T-cell (primary cell): Measurements from ENCODE around the gene SLC9A7. TPM values are rescaled to one million over a fixed set of nuclear protein-coding genes. Genes with fewer than 3 reads are reported as not detected.
"Not testable (repeated sequence)": the region's sequence is repeated elsewhere in the genome, so short reads cannot be mapped to it uniquely, and the experiment has no call there.

ENCODE experiments used
- ATAC-seq, 4 experiments: fragments of 200-7000 bp in 3 of 4; fragments of 150-1000 bp in 1 of 4; cut with Tn5 transposase; replicated peaks in 1 of 4; 1 replicate in 3 of 4; 2 replicates in 1 of 4; pipeline ENCODE4 v1.10.0; 2021; ENCODE audit warnings: moderate library complexity in 3 of 4, mild to moderate bottlenecking in 2 of 4, moderate number of reproducible peaks in 1 of 4
- CTCF ChIA-PET, 2 donors: fragments of 300-600 bp; sonication (Branson Sonifier 250); formaldehyde crosslinking; loops; one replicate each; lab custom pipeline; 2022; ENCODE audit warnings: antibody characterized with exemption in 2 of 2; lab: Charles Lee
- POLR2A ChIA-PET, 2 donors: fragments of 300-600 bp; sonication (Branson Sonifier 250); formaldehyde crosslinking; loops; one replicate each; lab custom pipeline; 2022; ENCODE audit warnings: antibody characterized with exemption in 2 of 2; lab: Charles Lee
- DNase-seq, 35 experiments: peaks; one replicate each; pipeline versions ENCODE4 v3.0.0 to v3.0.0-alpha.2; 2013 to 2023
- H3K27ac ChIP-seq: one replicate; pipeline ENCODE4 v1.5.1; 2013; ENCODE audit warnings: low read length
- H3K27me3 ChIP-seq, 2 experiments: replicated peaks in 1 of 2; 1 replicate in 1 of 2; 2 replicates in 1 of 2; pipeline versions ENCODE4 v1.6.1 to v1.7.0; 2013; ENCODE audit warnings: low read length in 1 of 2, mixed read lengths in 1 of 2; ENCODE audit not compliant: control insufficient read depth in 2 of 2, insufficient read depth in 2 of 2; ENCODE audit errors: extremely low read depth in 1 of 2
- H3K36me3 ChIP-seq, 2 donors: 1 replicate in 1 of 2; 2 replicates in 1 of 2; pipeline versions ENCODE4 v1.6.1 to v1.7.0; 2013; ENCODE audit warnings: low read length in 1 of 2; ENCODE audit not compliant: control insufficient read depth in 2 of 2, insufficient read depth in 1 of 2; ENCODE audit errors: extremely low read depth in 1 of 2
- H3K4me1 ChIP-seq, 2 experiments: 1 replicate in 1 of 2; 2 replicates in 1 of 2; pipeline versions ENCODE4 v1.6.1 to v1.7.0; 2013; ENCODE audit warnings: low read length in 2 of 2, mixed read lengths in 1 of 2; ENCODE audit not compliant: insufficient read depth in 2 of 2, control insufficient read depth in 1 of 2; ENCODE audit errors: extremely low read depth in 1 of 2
- H3K4me3 ChIP-seq, 2 donors: 1 replicate in 1 of 2; 2 replicates in 1 of 2; pipeline versions ENCODE4 v1.5.1 to v1.7.0; 2013; ENCODE audit warnings: mild to moderate bottlenecking in 2 of 2, low read length in 1 of 2, moderate library complexity in 1 of 2; ENCODE audit not compliant: control insufficient read depth in 1 of 2; ENCODE audit errors: extremely low read depth in 1 of 2
- H3K9me3 ChIP-seq: 2 replicates; pipeline ENCODE4 v1.7.0; 2013
- H3K27ac Mint-ChIP-seq, 2 donors: one replicate each; pipeline ENCODE4 v1.8.0; 2020 to 2021; ENCODE audit warnings: mild to moderate bottlenecking in 2 of 2, mixed read lengths in 2 of 2
- H3K27me3 Mint-ChIP-seq, 2 donors: one replicate each; pipeline ENCODE4 v1.8.0; 2021 to 2022; ENCODE audit warnings: mixed read lengths in 2 of 2
- H3K36me3 Mint-ChIP-seq: one replicate; pipeline ENCODE4 v1.8.0; 2021; ENCODE audit warnings: mixed read lengths
- H3K4me1 Mint-ChIP-seq, 3 donors: one replicate each; pipeline ENCODE4 v1.8.0; 2020 to 2022; ENCODE audit warnings: mixed read lengths in 3 of 3, mild to moderate bottlenecking in 1 of 3
- H3K4me3 Mint-ChIP-seq, 3 donors: one replicate each; pipeline ENCODE4 v1.8.0; 2020 to 2022; ENCODE audit warnings: mild to moderate bottlenecking in 3 of 3, mixed read lengths in 3 of 3, moderate library complexity in 3 of 3
- H3K9me3 Mint-ChIP-seq, 3 donors: one replicate each; pipeline ENCODE4 v1.8.0; 2020 to 2022; ENCODE audit warnings: mixed read lengths in 3 of 3
- WGBS: methylation state at CpG from one replicate; pipeline ENCODE4 v1.1.5; 2013; ENCODE audit warnings: missing lambda C conversion rate; ENCODE audit not compliant: insufficient coverage; 5-methylcytosine and 5-hydroxymethylcytosine counted together
- total RNA-seq, 35 experiments: library from RNA in 6 of 35; stranded (reverse) in 6 of 35; fragments of 120-200 nt in 1 of 35; gene quantifications; one replicate each; pipeline versions ENCODE4 v1.2.1 to v1.2.4 and lab custom pipeline; 2013 to 2026

SLC9A7 gene
- total RNA-seq, 5 donors from 2014 or later (not counting 1 experiment from before 2014, with no cell fraction given), result 2.3 to 6.3 (median 3.7) TPM

DNA sequence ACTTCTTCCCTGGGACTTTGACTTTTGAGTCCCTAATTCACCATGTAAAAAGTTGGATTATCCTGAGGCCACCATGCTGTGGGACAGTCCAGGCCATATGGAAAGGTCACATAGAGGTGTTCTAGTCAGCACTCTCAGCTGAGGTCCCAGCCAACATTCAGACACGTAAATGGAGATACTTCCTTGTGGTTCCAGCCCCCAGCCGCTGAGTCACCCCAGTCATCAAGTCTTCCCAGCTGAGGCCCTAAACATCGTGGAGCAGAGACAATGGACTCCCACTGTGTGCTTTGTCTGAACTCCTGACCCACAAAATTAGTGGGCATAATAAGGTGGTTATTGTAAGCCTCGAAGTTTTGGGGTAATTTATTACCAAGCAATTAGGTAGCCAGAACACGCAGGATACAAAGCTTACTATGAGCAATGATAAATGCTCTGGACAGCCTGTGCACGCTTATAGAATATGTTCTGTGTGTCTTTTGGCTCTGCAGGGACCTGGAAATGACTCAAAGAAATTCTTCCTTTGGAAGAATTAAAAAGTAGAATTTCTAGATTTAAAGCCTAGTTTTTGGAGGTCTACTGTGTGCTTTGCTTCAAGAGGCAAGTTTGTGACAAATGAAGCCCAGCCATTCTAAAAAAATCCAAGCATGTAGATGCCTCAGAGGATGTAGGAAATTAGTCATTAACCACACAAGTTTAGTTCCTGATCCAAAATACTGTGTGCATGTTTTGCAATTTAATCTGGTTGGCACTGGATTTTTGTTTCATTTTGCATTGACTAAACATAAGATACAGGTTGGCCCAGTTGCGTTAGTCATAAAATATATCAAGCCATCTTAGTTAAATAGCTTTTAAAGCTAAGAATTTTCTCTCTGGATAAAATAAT lies 33.2 kb upstream of the SLC9A7 start:
- H3K27me3 ChIP-seq, result no peaks in the 10 kb centered on the region
- no peaks in the 10 kb centered on the region for H3K9me3 Mint-ChIP-seq
- H3K4me1 Mint-ChIP-seq, result peaks cover 0 to 16% (median 10%) of the 10 kb centered on the region in 3 donors
- H3K9me3 ChIP-seq, result no peaks in the 10 kb centered on the region
- ATAC-seq, result peak in 2 of 4 experiments; percentile 33 to 55
- POLR2A ChIA-PET, result no interaction called here
- DNase-seq, result peak in 1 of 35 experiments; percentile 0
- peak overlapping the region in 1 of 3 donors; percentile 21 for H3K4me3 Mint-ChIP-seq
- no peak overlapping the region for H3K27ac ChIP-seq
- no peaks in the 10 kb centered on the region for H3K36me3 ChIP-seq
- 83% methylated on average over 2 of the region's 7 CpGs for WGBS
- H3K27me3 Mint-ChIP-seq, result no peaks in the 10 kb centered on the region
- H3K4me3 ChIP-seq, result no peak overlapping the region
- CTCF ChIA-PET, result no interaction called here
- no peaks in the 10 kb centered on the region for H3K36me3 Mint-ChIP-seq
- peak overlapping the region; percentile 43 to 44 for H3K27ac Mint-ChIP-seq
- no peaks in the 10 kb centered on the region for H3K4me1 ChIP-seq

DNA sequence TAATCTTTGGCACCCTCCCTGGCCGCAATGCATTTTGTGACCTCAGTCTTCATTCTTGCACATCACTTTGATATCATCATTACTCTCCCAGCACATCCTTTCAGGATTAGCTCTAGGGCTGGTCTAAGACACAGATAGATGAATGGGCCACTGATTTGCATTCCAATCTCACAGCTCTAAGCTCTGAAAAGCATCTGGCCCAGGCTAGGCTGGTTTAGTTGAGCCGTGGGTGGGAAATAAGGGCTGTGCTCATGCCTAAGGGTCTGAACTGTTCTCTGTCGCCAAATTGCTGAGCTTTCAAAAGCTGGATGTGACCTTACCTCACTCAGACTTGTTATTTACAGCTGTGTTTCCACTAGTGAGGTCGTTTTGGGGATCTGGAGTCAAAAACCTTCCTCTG lies 30.0 kb upstream of the SLC9A7 start:
- no CpG with 5 or more reads among the region's 4 CpGs for WGBS
- POLR2A ChIA-PET, result no interaction called here
- no peaks in the 10 kb centered on the region for H3K9me3 ChIP-seq

DNA sequence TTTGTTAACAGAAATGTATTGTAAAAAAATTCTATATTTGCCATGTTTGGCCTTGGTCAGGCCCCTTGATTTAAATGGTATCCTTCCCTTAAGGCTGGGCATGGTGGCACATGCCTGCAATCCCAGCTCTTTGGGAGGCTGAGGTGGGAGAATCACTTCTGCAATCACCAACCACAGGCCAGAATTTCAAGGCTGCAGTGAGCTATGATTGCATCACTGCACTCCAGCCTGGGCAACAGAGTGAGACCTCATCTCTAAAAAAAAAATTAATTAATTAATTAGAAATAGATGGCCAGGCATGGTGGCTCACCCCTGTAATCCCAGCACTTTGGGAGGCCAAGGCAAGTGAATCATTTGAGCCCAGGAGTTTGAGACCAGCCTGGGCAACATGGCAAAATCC lies 25.5 kb upstream of the SLC9A7 start:
- not testable (repeated sequence) for H3K4me1 Mint-ChIP-seq, H3K4me3 Mint-ChIP-seq

More for the DNA sequence above, 30.0 kb upstream of the SLC9A7 start:
- H3K36me3 ChIP-seq, result no peaks in the 10 kb centered on the region
- Mint-ChIP-seq H3K4me1 (peaks cover 0 to 16% (median 10%) of the 10 kb centered on the region in 3 donors), H3K27me3 (no peaks in the 10 kb centered on the region), H3K27ac (no peak overlapping the region), H3K9me3 (no peaks in the 10 kb centered on the region), H3K4me3 (no peak overlapping the region), H3K36me3 (no peaks in the 10 kb centered on the region)
- no peak overlapping the region for H3K27ac ChIP-seq
- no peaks in the 10 kb centered on the region for H3K27me3 ChIP-seq
- DNase-seq (no peak), ATAC-seq (no peak)
- CTCF ChIA-PET, result no interaction called here
- H3K4me3 ChIP-seq, result no peak overlapping the region
- H3K4me1 ChIP-seq, result no peaks in the 10 kb centered on the region

DNA sequence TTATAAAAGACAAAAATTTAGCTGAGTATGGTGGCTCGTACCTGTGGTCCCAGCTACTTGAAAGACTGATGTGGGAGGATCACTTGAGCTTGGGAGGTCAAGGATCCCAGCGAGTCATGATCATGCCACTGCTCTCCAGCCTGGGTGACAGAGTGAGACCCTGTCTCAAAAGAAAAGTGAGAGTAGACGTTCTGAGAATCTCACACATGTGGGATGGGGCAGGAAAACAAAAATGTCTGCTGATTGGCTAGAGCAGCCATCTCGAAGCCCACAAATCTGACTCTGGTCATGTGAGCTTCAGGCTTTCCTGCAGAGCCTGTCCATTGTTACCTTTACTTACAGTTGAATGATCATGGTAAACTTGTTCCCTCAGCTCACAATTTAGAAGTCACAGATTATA lies 23.1 kb upstream of the SLC9A7 start:
- Mint-ChIP-seq H3K27ac (no peak overlapping the region), H3K9me3 (no peaks in the 10 kb centered on the region), H3K36me3 (no peaks in the 10 kb centered on the region), H3K4me3 (no peak overlapping the region), H3K27me3 (peaks cover 0 to 9% of the 10 kb centered on the region in 2 donors), H3K4me1 (no peaks in the 10 kb centered on the region)
- ChIA-PET CTCF (no interaction called here), POLR2A (no interaction called here)
- no CpG with 5 or more reads among the region's 4 CpGs for WGBS
- DNase-seq, result no peak
- Histone ChIP-seq H3K4me1 (no peaks in the 10 kb centered on the region), H3K4me3 (no peak overlapping the region), H3K27ac (no peak overlapping the region), H3K36me3 (no peaks in the 10 kb centered on the region), H3K9me3 (no peaks in the 10 kb centered on the region), H3K27me3 (no peaks in the 10 kb centered on the region)
- no peak for ATAC-seq

More for the DNA sequence above, 25.5 kb upstream of the SLC9A7 start:
- ATAC-seq, CTCF ChIA-PET, H3K9me3 Mint-ChIP-seq, H3K9me3 ChIP-seq, H3K4me3 ChIP-seq, H3K27ac ChIP-seq, POLR2A ChIA-PET, H3K27me3 ChIP-seq, H3K36me3 Mint-ChIP-seq, H3K27ac Mint-ChIP-seq, H3K4me1 ChIP-seq, H3K27me3 Mint-ChIP-seq, H3K36me3 ChIP-seq, DNase-seq: not testable (repeated sequence)

DNA sequence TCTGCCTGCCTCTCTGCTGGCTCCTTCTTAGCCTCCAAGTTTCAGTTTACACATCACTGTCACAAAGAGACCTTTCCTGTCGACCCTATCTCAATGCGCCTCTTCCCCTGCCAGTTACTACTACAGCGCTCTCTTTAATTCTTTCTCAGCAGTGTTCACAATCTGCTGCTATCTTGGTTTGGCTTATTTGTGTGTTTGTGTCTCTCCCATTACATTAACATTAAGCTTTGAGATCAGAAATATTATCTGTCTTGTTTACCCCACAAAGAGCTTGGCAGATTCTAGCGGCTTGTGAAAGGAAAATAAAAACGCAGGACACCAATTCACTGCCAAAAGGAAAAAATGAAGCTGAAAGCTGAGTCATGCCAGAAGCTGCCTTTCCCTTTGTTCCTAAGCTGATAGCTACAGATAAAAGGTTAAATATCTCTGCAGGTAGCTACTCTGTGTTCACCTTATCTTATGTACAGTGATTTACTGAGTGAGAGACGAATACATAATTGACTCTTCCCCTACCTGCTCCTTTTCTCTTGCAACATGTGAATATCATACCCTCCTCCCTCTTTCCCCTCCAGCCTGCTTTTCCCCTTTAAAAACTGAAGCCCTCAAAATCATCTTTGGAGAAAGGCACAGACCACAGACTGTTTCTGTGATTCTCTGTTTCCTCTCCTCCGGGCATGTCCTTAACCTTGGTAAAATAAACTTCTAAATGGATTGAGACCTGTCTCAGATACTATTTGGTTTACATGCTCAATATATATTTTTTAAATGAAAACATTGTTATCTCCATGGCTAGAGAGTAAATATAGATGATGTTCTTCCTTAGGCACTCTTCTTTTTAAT lies 19.3 kb upstream of the SLC9A7 start:
- CTCF ChIA-PET, result no interaction called here
- POLR2A ChIA-PET, result no interaction called here

DNA sequence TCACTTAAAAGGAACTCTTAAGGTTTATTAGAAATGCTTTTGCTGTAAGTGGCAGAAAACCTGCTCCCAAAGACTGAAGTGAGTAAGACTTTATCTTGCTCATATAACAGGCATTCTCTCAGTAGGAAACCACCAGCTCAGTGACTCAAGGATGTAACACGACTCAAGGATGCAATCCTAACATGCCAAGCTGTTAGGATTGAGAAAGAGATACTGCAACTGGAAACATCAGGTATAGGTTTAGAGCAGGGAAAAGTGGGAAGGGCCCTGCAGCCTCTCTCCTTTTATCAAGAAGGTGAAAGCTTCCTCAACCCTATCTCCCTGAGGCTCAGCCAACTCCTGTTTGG lies 11.9 kb upstream of the SLC9A7 start:
- Histone ChIP-seq H3K27ac (no peak overlapping the region), H3K36me3 (no peaks in the 10 kb centered on the region), H3K4me3 (no peak overlapping the region), H3K27me3 (no peaks in the 10 kb centered on the region), H3K4me1 (no peaks in the 10 kb centered on the region), H3K9me3 (no peaks in the 10 kb centered on the region)
- Mint-ChIP-seq H3K27me3 (peaks cover 0 to 11% of the 10 kb centered on the region in 2 donors), H3K36me3 (no peaks in the 10 kb centered on the region), H3K27ac (no peak overlapping the region), H3K9me3 (no peaks in the 10 kb centered on the region), H3K4me1 (no peaks in the 10 kb centered on the region), H3K4me3 (no peak overlapping the region)
- DNase-seq (no peak), ATAC-seq (no peak)
- no CpG with 5 or more reads among the region's 1 CpG for WGBS
- ChIA-PET POLR2A (interaction anchor here in 1 of 2 donors (0.6 to 0.7 kb wide), 2 partner anchors 61 to 167 kb away, joined by 3 to 4 read pairs; no protein-coding TSS in a partner anchor), CTCF (no interaction called here)

More for the DNA sequence above, 19.3 kb upstream of the SLC9A7 start:
- Mint-ChIP-seq H3K27ac (no peak overlapping the region), H3K4me1 (no peaks in the 10 kb centered on the region), H3K4me3 (no peak overlapping the region), H3K36me3 (no peaks in the 10 kb centered on the region), H3K27me3 (peaks cover 0 to 9% of the 10 kb centered on the region in 2 donors), H3K9me3 (no peaks in the 10 kb centered on the region)
- Histone ChIP-seq H3K36me3 (no peaks in the 10 kb centered on the region), H3K9me3 (no peaks in the 10 kb centered on the region), H3K4me3 (no peak overlapping the region), H3K27ac (no peak overlapping the region), H3K4me1 (no peaks in the 10 kb centered on the region), H3K27me3 (no peaks in the 10 kb centered on the region)
- ATAC-seq (no peak), DNase-seq (no peak)
- no CpG with 5 or more reads among the region's 7 CpGs for WGBS
